Measurements from ENCODE around the gene CD58. TPM values are rescaled to one million over a fixed set of nuclear protein-coding genes. Genes with fewer than 3 reads are reported as not detected.

Gene CD58
- total and polyA plus RNA-seq, 9 of the 15 experiments (the other 6 are each of a cell fraction or from before 2014, with no cell fraction given): 18.1 to 113 (median 37.4) TPM

GRCh38 chr1:116492358-116492811 lies 78.4 kb downstream of the CD58 start (continued):
- TF ChIP-seq RB1 (IDR thresholded peaks at IDR 0.05; ENCODE audit: low read depth): no peak
- no peak for TF ChIP-seq CSDE1 (IDR thresholded peaks at IDR 0.05)
- no peak for TF ChIP-seq SRF (CRISPR knock-in tag; IDR thresholded peaks at IDR 0.05)
- TF ChIP-seq ZBTB5 (IDR thresholded peaks at IDR 0.05): no peak
- TF ChIP-seq ZNF133 (CRISPR knock-in tag; IDR thresholded peaks at IDR 0.05): no peak
- TF ChIP-seq CREB1 (IDR thresholded peaks at IDR 0.05): no peak
- TF ChIP-seq CREB1 (CRISPR knock-in tag; IDR thresholded peaks at IDR 0.05): no peak
- no peak for TF ChIP-seq CEBPB (tag; IDR thresholded peaks at IDR 0.05)
- TF ChIP-seq ZNF347 (CRISPR knock-in tag; IDR thresholded peaks at IDR 0.05; ENCODE audit: low read depth): no peak
- no peak for TF ChIP-seq NFE2 (IDR thresholded peaks at IDR 0.05; ENCODE audit: low read depth)
- no peak for TF ChIP-seq RBM17 (IDR thresholded peaks at IDR 0.05; ENCODE audit: borderline replicate concordance, low read depth, low read length)
- TF ChIP-seq CREM (IDR thresholded peaks at IDR 0.05; ENCODE audit: low read depth): 0 out of 2 replicates have a peak, but pooled peaks have one; percentile 5
- TF ChIP-seq POLR2AphosphoS2 (IDR thresholded peaks at IDR 0.05; ENCODE audit: low read length): no peak
- TF ChIP-seq, protein P1, sequence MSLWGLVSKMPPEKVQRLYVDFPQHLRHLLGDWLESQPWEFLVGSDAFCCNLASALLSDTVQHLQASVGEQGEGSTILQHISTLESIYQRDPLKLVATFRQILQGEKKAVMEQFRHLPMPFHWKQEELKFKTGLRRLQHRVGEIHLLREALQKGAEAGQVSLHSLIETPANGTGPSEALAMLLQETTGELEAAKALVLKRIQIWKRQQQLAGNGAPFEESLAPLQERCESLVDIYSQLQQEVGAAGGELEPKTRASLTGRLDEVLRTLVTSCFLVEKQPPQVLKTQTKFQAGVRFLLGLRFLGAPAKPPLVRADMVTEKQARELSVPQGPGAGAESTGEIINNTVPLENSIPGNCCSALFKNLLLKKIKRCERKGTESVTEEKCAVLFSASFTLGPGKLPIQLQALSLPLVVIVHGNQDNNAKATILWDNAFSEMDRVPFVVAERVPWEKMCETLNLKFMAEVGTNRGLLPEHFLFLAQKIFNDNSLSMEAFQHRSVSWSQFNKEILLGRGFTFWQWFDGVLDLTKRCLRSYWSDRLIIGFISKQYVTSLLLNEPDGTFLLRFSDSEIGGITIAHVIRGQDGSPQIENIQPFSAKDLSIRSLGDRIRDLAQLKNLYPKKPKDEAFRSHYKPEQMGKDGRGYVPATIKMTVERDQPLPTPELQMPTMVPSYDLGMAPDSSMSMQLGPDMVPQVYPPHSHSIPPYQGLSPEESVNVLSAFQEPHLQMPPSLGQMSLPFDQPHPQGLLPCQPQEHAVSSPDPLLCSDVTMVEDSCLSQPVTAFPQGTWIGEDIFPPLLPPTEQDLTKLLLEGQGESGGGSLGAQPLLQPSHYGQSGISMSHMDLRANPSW (CRISPR knock-in tag; IDR thresholded peaks at IDR 0.05): no peak
- no peak for TF ChIP-seq NEUROD1 (IDR thresholded peaks at IDR 0.05; ENCODE audit: borderline replicate concordance, low read depth, low read length, partially characterized antibody)
- no peak for TF ChIP-seq HDAC2 (IDR thresholded peaks at IDR 0.05)
- TF ChIP-seq ZNF280B (CRISPR knock-in tag; IDR thresholded peaks at IDR 0.05): no peak
- TF ChIP-seq NFIC (IDR thresholded peaks at IDR 0.05): no peak
- TF ChIP-seq ADNP (tag; IDR thresholded peaks at IDR 0.05): no peak
- TF ChIP-seq RCOR1 (IDR thresholded peaks at IDR 0.05; ENCODE audit: borderline replicate concordance in 1 of 2, low read depth in 2 of 2, low read length in 2 of 2): peak in 1 of 2 experiments; percentile 54; a peak in 1 of 4 replicates
- TF ChIP-seq PURB (CRISPR knock-in tag; IDR thresholded peaks at IDR 0.05; ENCODE audit: low read depth): no peak
- no peak for TF ChIP-seq MED1 (CRISPR knock-in tag; IDR thresholded peaks at IDR 0.05; ENCODE audit: borderline replicate concordance)
- no peak for TF ChIP-seq RAD21 (CRISPR knock-in tag; conservative IDR thresholded peaks at IDR 0.05 in 1 of 2, IDR thresholded peaks at IDR 0.05 in 1 of 2)
- TF ChIP-seq SPI1 (IDR thresholded peaks at IDR 0.05; ENCODE audit: borderline replicate concordance, low read depth, low read length): no peak
- no peak for TF ChIP-seq SIN3A (IDR thresholded peaks at IDR 0.05; ENCODE audit: borderline replicate concordance in 2 of 2, control insufficient read depth in 1 of 2, low read depth in 2 of 2, low read length in 2 of 2)
